Gastroesophageal sphincter (tissue), 4 donors: ENCODE data around the gene GSG1L. TPM values are rescaled to one million over a fixed set of nuclear protein-coding genes. Genes with fewer than 3 reads are reported as not detected.

Experiments
- ATAC-seq: fragments of 150-250 bp; one replicate; pipeline ENCODE4 v1.9.1; 2016; ENCODE audit warnings: mild to moderate bottlenecking, moderate library complexity
- H3K27ac ChIP-seq, 4 donors: fragments of 200-600 bp; sonication (generic) in 3 of 4; 1 replicate in 3 of 4; 2 replicates in 1 of 4; pipeline ENCODE4 v1.5.1; 2016 to 2019
- H3K27me3 ChIP-seq: fragments of 200-600 bp; sonication (generic); one replicate; pipeline ENCODE4 v1.5.1; 2019
- H3K36me3 ChIP-seq, 2 donors: fragments of 200-600 bp; sonication (generic); one replicate each; pipeline ENCODE4 v1.5.1; 2019; ENCODE audit warnings: control low read depth in 1 of 2
- H3K4me1 ChIP-seq, 3 donors: fragments of 200-600 bp; sonication (generic); 1 replicate in 2 of 3; 2 replicates in 1 of 3; pipeline ENCODE4 v1.5.1; 2016 to 2019; ENCODE audit warnings: control low read depth in 2 of 3
- H3K4me3 ChIP-seq, 2 donors: fragments of 200-600 bp; sonication (generic); one replicate each; pipeline ENCODE4 v1.5.1; 2019; ENCODE audit warnings: mild to moderate bottlenecking in 1 of 2, moderate library complexity in 1 of 2
- H3K9me3 ChIP-seq, 3 donors: fragments of 200-600 bp; sonication (generic); one replicate each; pipeline ENCODE4 v1.5.1; 2017 to 2019; ENCODE audit warnings: control low read depth in 2 of 3
- EP300 ChIP-seq: sonication (generic); formaldehyde crosslinking; IDR thresholded peaks from one replicate; pipeline ENCODE4 v1.6.1; 2017; ENCODE audit warnings: antibody characterized with exemption, mild to moderate bottlenecking
- POLR2A ChIP-seq, 2 donors: fragments of 450-650 bp; IDR thresholded peaks; one replicate each; pipeline ENCODE4 v1.6.1; 2017; ENCODE audit warnings: antibody characterized with exemption in 2 of 2, mild to moderate bottlenecking in 2 of 2, moderate library complexity in 1 of 2
- POLR2AphosphoS5 ChIP-seq: sonication (generic); formaldehyde crosslinking; IDR thresholded peaks from one replicate; pipeline ENCODE4 v1.6.1; 2017; ENCODE audit warnings: antibody characterized with exemption
- WGBS, 2 donors: methylation state at CpG; one replicate each; pipeline ENCODE4 v1.1.5; 2018; ENCODE audit warnings: low coverage in 1 of 2; 5-methylcytosine and 5-hydroxymethylcytosine counted together
- total RNA-seq, 4 donors: library from RNA; depleted of rRNA; stranded (reverse); fragments of >200 nt; gene quantifications; one replicate each; pipeline ENCODE4 v1.1.0, GENCODE V29; 2016
- TF ChIP-seq, protein P1 (sequence below), 4 experiments: fragments of 200-600 bp in 2 of 4; fragments of 450-650 bp in 2 of 4; sonication (generic) in 1 of 4; IDR thresholded peaks; one replicate each; pipeline ENCODE4 v1.5.1; 2017 to 2019; ENCODE audit warnings: antibody characterized with exemption in 4 of 4, mild to moderate bottlenecking in 2 of 4, moderate library complexity in 2 of 4

The GSG1L gene
- total RNA-seq, 4 donors from 2014 or later: 1.0 TPM; not detected in 3

DNA sequence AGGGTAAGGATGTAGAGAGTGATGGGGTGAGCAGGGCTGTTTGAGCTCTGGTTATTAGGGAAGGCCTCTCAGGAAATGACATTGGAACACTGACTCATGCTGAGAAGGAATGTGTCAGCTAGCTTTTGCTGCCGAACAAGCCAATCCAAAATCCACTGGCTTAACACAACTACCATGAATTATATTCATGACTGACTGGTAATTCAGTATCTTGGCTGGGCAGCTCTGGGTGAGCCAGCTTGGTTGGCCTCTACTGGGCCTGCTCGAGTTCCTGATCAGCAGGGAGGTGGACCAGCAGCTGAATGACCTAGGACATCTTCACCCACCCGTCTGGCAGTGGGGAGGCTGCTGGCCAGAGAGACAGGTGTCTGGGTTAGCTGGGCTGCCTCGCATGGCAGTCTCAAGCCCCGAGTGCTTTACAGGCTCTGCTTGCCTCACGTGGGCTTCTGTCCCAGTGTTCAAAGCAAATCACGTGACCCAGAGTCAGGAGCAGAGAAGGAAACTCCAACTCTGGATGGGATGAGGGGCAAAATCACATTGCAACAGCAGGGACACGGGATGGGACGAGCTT is 304.1 kb downstream of the GSG1L start:
- H3K27ac ChIP-seq: no peak overlapping the region
- WGBS, 2 donors: 74 to 100% methylated on average over 2 to 3 of the region's 9 CpGs
- no peaks in the 10 kb centered on the region for H3K4me1 ChIP-seq
- no peaks in the 10 kb centered on the region for H3K27me3 ChIP-seq
- TF ChIP-seq, protein P1, sequence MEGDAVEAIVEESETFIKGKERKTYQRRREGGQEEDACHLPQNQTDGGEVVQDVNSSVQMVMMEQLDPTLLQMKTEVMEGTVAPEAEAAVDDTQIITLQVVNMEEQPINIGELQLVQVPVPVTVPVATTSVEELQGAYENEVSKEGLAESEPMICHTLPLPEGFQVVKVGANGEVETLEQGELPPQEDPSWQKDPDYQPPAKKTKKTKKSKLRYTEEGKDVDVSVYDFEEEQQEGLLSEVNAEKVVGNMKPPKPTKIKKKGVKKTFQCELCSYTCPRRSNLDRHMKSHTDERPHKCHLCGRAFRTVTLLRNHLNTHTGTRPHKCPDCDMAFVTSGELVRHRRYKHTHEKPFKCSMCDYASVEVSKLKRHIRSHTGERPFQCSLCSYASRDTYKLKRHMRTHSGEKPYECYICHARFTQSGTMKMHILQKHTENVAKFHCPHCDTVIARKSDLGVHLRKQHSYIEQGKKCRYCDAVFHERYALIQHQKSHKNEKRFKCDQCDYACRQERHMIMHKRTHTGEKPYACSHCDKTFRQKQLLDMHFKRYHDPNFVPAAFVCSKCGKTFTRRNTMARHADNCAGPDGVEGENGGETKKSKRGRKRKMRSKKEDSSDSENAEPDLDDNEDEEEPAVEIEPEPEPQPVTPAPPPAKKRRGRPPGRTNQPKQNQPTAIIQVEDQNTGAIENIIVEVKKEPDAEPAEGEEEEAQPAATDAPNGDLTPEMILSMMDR (IDR thresholded peaks at IDR 0.05): no peak
- H3K4me3 ChIP-seq: no peak overlapping the region
- ATAC-seq: no peak
- peaks cover 0 to 84% of the 10 kb centered on the region in 2 donors for H3K36me3 ChIP-seq
- H3K9me3 ChIP-seq: peaks cover 0 to 8% (median 0%) of the 10 kb centered on the region in 3 donors

DNA sequence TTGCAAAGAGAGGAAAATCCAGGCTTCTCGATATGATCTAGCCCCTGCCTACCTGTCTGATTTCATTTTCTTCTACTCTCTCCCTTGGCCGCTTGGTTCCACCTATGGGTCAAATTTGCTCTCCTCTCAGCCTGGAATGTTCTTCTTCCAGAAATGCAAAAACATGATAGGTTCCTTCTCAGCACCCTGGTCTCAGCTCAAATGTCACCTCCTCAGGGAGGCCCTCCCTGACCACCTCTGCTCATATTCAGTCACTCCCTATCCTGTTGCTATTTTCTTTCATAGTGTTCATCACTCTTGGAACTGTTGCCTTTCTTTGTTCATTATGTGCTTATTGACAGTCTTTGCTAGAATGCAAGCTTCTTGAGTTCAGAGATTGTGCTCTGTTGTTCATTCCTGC is 305.0 kb downstream of the GSG1L start:
- Histone ChIP-seq H3K27me3 (no peaks in the 10 kb centered on the region), H3K9me3 (no peaks in the 10 kb centered on the region), H3K36me3 (peaks cover 0 to 84% of the 10 kb centered on the region in 2 donors), H3K4me1 (no peaks in the 10 kb centered on the region), H3K27ac (no peak overlapping the region), H3K4me3 (no peak overlapping the region)
- TF ChIP-seq, protein P1 (IDR thresholded peaks at IDR 0.05): no peak
- TF ChIP-seq EP300 (no peak), POLR2AphosphoS5 (no peak), POLR2A (IDR thresholded peaks at IDR 0.05) (no peak)
- WGBS, 2 donors: 100% methylated on average over 1 to 2 of the region's 2 CpGs
- ATAC-seq: no peak

DNA sequence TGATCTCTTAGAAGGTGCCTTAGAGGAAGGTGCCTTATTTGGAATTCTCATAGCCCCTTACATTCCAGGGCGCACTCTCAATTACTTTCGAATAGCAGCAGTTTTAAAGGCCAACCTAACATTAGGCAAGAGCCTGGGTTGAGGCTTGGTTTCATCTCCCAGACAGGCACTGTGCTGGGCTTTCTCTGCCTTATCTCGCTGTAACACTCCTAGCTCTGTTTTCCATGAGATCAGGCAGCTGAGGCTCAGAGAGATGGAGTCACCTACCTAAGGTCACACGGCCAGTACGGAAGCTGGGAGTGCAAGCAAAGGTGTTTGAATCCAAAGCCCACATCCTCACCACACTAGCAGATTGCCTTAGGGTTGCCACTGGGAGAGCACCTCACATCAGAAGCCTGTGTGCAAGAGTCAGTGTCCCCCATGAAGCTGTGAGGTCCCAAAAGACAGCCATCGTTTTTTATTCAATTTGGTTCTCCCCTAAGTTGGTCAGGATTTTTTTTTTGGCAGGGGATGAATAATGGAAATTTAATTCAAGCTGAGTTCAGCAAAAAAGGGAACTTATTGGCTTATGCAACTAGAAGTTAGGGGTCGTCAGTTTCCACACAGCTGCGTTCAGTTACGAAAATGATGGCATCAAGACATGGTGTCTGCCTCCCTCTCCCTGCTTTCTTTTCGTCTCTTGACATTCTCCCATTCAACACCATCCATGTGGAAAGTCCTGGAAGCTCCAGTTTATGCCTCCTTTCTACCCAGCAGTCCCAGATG is 307.1 kb downstream of the GSG1L start:
- Histone ChIP-seq H3K27me3 (no peaks in the 10 kb centered on the region), H3K4me3 (no peak overlapping the region), H3K27ac (no peak overlapping the region), H3K4me1 (no peaks in the 10 kb centered on the region), H3K9me3 (no peaks in the 10 kb centered on the region), H3K36me3 (peaks cover 0 to 83% of the 10 kb centered on the region in 2 donors)
- TF ChIP-seq EP300: no peak
- TF ChIP-seq POLR2AphosphoS5: no peak
- TF ChIP-seq POLR2A (IDR thresholded peaks at IDR 0.05): no peak
- TF ChIP-seq, protein P1 (IDR thresholded peaks at IDR 0.05): no peak
- WGBS, 2 donors: 71 to 95% methylated on average over 5 to 9 of the region's 10 CpGs
- no peak for ATAC-seq

DNA sequence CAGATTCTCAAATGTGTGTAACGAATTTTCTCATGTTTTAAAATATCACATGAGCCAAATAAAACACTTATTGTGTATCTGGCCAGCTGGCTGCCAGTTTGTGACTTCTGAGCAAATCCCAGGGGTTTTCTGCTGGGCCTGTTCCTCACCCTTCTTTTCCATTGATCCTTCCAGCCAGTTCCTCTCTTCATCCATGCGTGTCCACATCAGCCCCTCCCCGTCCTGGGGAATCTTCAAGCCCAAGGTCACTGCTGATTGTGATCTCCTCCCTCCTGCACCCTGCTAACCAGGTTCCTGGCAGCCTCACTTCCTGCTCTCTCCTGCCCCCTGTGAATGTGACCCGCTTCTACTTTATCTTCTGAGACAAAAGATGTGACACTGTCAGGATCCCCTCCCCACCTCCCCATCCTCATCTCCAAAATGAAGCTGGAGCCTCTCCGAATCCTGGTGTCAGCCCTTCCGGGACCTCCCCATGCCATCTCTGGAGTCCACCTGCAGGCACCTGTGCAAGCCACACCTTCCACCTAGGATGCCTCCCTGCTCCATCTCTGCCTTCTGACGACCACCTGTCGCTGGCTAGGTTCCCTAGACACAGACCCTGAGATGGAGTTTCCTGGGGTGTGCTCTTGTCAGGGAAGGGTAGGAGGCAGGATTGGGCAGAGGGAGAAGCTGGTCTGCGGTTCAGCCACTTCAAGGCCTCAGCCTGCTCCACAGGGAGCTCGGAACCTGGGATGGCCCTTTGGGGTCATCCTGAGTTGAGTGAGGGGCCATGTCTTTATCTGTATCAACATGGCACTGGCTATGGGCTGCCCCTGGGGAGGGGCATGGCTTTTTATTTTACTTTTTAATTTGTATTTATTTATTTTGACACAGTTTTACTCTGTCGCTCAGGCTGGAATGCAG is 308.5 kb downstream of the GSG1L start:
- ATAC-seq: no peak
- no peaks in the 10 kb centered on the region for H3K9me3 ChIP-seq
- 73 to 84% methylated on average over 4 to 8 of the region's 11 CpGs for WGBS, 2 donors
- H3K27ac ChIP-seq: no peak overlapping the region
- no peaks in the 10 kb centered on the region for H3K27me3 ChIP-seq
- TF ChIP-seq EP300 (no peak), POLR2AphosphoS5 (no peak), POLR2A (IDR thresholded peaks at IDR 0.05) (no peak)
- TF ChIP-seq, protein P1 (IDR thresholded peaks at IDR 0.05): no peak
- no peaks in the 10 kb centered on the region for H3K4me1 ChIP-seq
- no peak overlapping the region for H3K4me3 ChIP-seq
- H3K36me3 ChIP-seq: peaks cover 0 to 84% of the 10 kb centered on the region in 2 donors
